Lower leg skin (tissue), 4 donors: ENCODE results near the gene KAT6B. TPM values are rescaled to one million over a fixed set of nuclear protein-coding genes. Genes with fewer than 3 reads are reported as not detected.

Source experiments
- DNase-seq, 2 donors: peaks; one replicate each; pipeline ENCODE4 v3.0.0-alpha.2; 2019; ENCODE audit warnings: low spot score in 2 of 2
- H3K4me3 ChIP-seq: fragments of 200-600 bp; sonication (generic); 2 replicates; pipeline ENCODE4 v1.5.1; 2017; ENCODE audit warnings: mild to moderate bottlenecking, low read depth; ENCODE audit not compliant: poor library complexity, severe bottlenecking
- CTCF ChIP-seq, 3 donors: fragments of 450-650 bp; IDR thresholded peaks; one replicate each; pipeline ENCODE4 v1.5.1; 2016; ENCODE audit warnings: antibody characterized with exemption in 3 of 3, mild to moderate bottlenecking in 3 of 3, moderate library complexity in 2 of 3
- POLR2A ChIP-seq, 2 donors: fragments of 450-650 bp; IDR thresholded peaks; one replicate each; pipeline ENCODE4 v1.6.1; 2016 to 2017; ENCODE audit warnings: antibody characterized with exemption in 2 of 2, mild to moderate bottlenecking in 1 of 2, moderate library complexity in 1 of 2
- WGBS, 2 donors: methylation state at CpG; one replicate each; pipeline ENCODE4 v1.1.5; 2018; 5-methylcytosine and 5-hydroxymethylcytosine counted together
- intact Hi-C: fragments of 100-400 bp; cut with DNase I; formaldehyde crosslinking; loops from one replicate; pipeline ENCODE4 v1.15.0; 2023; ENCODE audit warnings: low total_unique reads
- total RNA-seq, 4 donors: library from RNA; depleted of rRNA; stranded (reverse); fragments of >200 nt; gene quantifications; one replicate each; pipeline ENCODE4 v1.1.0, GENCODE V29; 2016

The KAT6B gene
- total RNA-seq, 4 donors from 2014 or later, result 17.2 to 40.1 (median 34.5) TPM

GRCh38 chr10:74921744-74922143 is 95.3 kb downstream of the KAT6B start:
- intact Hi-C loops, result no loop called here
- H3K4me3 ChIP-seq, result no peak overlapping the region
- no peak for TF ChIP-seq CTCF (IDR thresholded peaks at IDR 0.05)
- TF ChIP-seq POLR2A (IDR thresholded peaks at IDR 0.05), result no peak
- WGBS, 2 donors, result 47 to 62% methylated on average over 2 of the region's 2 CpGs
- no peak for DNase-seq

- 56 to 83% methylated on average over 1 of the region's 1 CpG for WGBS, 2 donors
- TF ChIP-seq CTCF (IDR thresholded peaks at IDR 0.05) (no peak), POLR2A (IDR thresholded peaks at IDR 0.05) (no peak)
- intact Hi-C loops, result no loop called here
- no peak overlapping the region for H3K4me3 ChIP-seq
- DNase-seq, result no peak
These were observed 96.5 kb downstream of the KAT6B start for GRCh38 chr10:74922921-74923320.

- 57 to 72% methylated on average over 4 of the region's 4 CpGs for WGBS, 2 donors
- no peak for DNase-seq
- no peak for TF ChIP-seq CTCF (IDR thresholded peaks at IDR 0.05)
- no peak for TF ChIP-seq POLR2A (IDR thresholded peaks at IDR 0.05)
- no peak overlapping the region for H3K4me3 ChIP-seq
- intact Hi-C loops, result no loop called here
These were observed 97.2 kb downstream of the KAT6B start for GRCh38 chr10:74923556-74923955.

GRCh38 chr10:74924251-74924963 is 98.0 kb downstream of the KAT6B start:
- intact Hi-C loops, result no loop called here
- no peak overlapping the region for H3K4me3 ChIP-seq
- WGBS, 2 donors, result 14% methylated on average over 5 of the region's 5 CpGs
- no peak for DNase-seq
- TF ChIP-seq POLR2A (IDR thresholded peaks at IDR 0.05) (no peak), CTCF (IDR thresholded peaks at IDR 0.05) (no peak)

- no peak overlapping the region for H3K4me3 ChIP-seq
- intact Hi-C loops, result no loop called here
- TF ChIP-seq CTCF (IDR thresholded peaks at IDR 0.05), result no peak
- TF ChIP-seq POLR2A (IDR thresholded peaks at IDR 0.05), result no peak
- 26 to 46% methylated on average over 1 of the region's 1 CpG for WGBS, 2 donors
- DNase-seq, result no peak
These were observed 98.9 kb downstream of the KAT6B start for GRCh38 chr10:74925291-74925690.

GRCh38 chr10:74925708-74926107 is 99.3 kb downstream of the KAT6B start:
- 78 to 87% methylated on average over 4 of the region's 4 CpGs for WGBS, 2 donors
- TF ChIP-seq CTCF (IDR thresholded peaks at IDR 0.05), result no peak
- no peak for TF ChIP-seq POLR2A (IDR thresholded peaks at IDR 0.05)
- no peak overlapping the region for H3K4me3 ChIP-seq
- no peak for DNase-seq
- intact Hi-C loops, result no loop called here
